Adrenal gland (tissue), 5 donors: Measurements from ENCODE around the gene UHRF2.

Source experiments
- POLR2A ChIP-seq, 2 donors: fragments of 450-650 bp; IDR thresholded peaks; one replicate each; pipeline ENCODE4 v1.6.1; 2017; ENCODE audit warnings: antibody characterized with exemption in 2 of 2, mild to moderate bottlenecking in 2 of 2, moderate library complexity in 1 of 2
- TF ChIP-seq, protein P1 (sequence below), 6 experiments: fragments of 450-650 bp in 4 of 6; fragments of 200-600 bp in 2 of 6; sonication (generic) in 1 of 6; IDR thresholded peaks; 1 replicate in 5 of 6; 2 replicates in 1 of 6; pipeline versions ENCODE4 v1.5.1 to v1.8.0; 2016 to 2021; ENCODE audit warnings: antibody characterized with exemption in 6 of 6, mild to moderate bottlenecking in 2 of 6, moderate library complexity in 1 of 6
- donor health status: DM: no; HTN: no; CAD: no.

DNA sequence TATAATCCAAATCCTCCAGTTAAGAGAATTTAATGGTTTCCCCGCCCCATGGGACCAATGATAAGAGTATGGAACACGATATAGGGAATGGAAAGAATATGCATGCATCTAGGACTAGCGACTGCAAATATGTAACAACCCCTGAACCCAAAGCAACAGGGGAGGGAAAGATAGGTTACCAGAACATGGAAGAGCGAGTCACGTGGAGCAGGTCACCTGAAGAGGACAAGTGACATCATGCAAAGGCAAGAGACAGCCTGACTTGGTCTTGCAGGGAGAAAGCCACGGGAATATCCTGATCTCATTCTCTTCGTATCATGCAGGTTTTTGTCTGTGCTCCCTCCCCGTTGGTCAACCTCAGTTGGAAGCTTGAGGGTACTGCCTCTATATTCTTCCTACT lies 4.7 kb upstream of the UHRF2 start:
- no peak for TF ChIP-seq POLR2A (IDR thresholded peaks at IDR 0.05)
- TF ChIP-seq, protein P1, sequence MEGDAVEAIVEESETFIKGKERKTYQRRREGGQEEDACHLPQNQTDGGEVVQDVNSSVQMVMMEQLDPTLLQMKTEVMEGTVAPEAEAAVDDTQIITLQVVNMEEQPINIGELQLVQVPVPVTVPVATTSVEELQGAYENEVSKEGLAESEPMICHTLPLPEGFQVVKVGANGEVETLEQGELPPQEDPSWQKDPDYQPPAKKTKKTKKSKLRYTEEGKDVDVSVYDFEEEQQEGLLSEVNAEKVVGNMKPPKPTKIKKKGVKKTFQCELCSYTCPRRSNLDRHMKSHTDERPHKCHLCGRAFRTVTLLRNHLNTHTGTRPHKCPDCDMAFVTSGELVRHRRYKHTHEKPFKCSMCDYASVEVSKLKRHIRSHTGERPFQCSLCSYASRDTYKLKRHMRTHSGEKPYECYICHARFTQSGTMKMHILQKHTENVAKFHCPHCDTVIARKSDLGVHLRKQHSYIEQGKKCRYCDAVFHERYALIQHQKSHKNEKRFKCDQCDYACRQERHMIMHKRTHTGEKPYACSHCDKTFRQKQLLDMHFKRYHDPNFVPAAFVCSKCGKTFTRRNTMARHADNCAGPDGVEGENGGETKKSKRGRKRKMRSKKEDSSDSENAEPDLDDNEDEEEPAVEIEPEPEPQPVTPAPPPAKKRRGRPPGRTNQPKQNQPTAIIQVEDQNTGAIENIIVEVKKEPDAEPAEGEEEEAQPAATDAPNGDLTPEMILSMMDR (IDR thresholded peaks at IDR 0.05) = no peak
